SK-N-SH (cell line): ENCODE results near the gene TXNRD1. TPM values are rescaled to one million over a fixed set of nuclear protein-coding genes. Genes with fewer than 3 reads are reported as not detected.

Experiments
- CTCF ChIA-PET: fragments of 300-600, 350-600 bp; formaldehyde crosslinking; extraction: SDS; loops from one replicate; lab custom pipeline; 2021; lab: Yijun Ruan, JAX
- POLR2A ChIA-PET: fragments of 350-600 bp; sonication (Branson Sonifier 250); formaldehyde crosslinking; extraction: SDS; loops from one replicate; lab custom pipeline; 2020; ENCODE audit warnings: antibody characterized with exemption, inconsistent platforms; lab: Yijun Ruan, JAX
- DNase-seq: peaks from one replicate; pipeline ENCODE4 v3.0.0; 2012
- H2AFZ ChIP-seq: fragments of 200-600 bp; sonication (generic); 2 replicates; pipeline ENCODE4 v1.8.1; 2016; ENCODE audit warnings: antibody characterized with exemption, mild to moderate bottlenecking, low read depth
- H3F3A ChIP-seq: fragments of 200-600 bp; sonication (generic); replicated peaks from 2 replicates; pipeline ENCODE3; 2016; ENCODE audit warnings: antibody characterized with exemption, mild to moderate bottlenecking; ENCODE audit not compliant: insufficient read depth
- H3K27ac ChIP-seq, 2 experiments: fragments of 200-500 bp in 1 of 2; fragments of 200-600 bp in 1 of 2; sonication (Bioruptor generic) in 1 of 2; sonication (generic), shearing (Covaris generic) in 1 of 2; 2 replicates each; pipeline versions ENCODE4 v1.5.1 to v1.6.1; 2014 to 2016; ENCODE audit warnings: low read depth in 2 of 2, inconsistent platforms in 1 of 2, low read length in 1 of 2, mild to moderate bottlenecking in 1 of 2, mixed read lengths in 1 of 2
- H3K27me3 ChIP-seq: fragments of 200-600 bp; sonication (generic), shearing (Covaris generic); 2 replicates; pipeline ENCODE4 v1.6.1; 2016; ENCODE audit warnings: mixed run types; ENCODE audit not compliant: insufficient read depth
- H3K36me3 ChIP-seq, 2 experiments: fragments of 200-500 bp in 1 of 2; fragments of 200-600 bp in 1 of 2; sonication (Bioruptor generic) in 1 of 2; sonication (generic) in 1 of 2; replicated peaks in 1 of 2; 2 replicates each; pipeline versions ENCODE3 to v1.5.1; 2014 to 2016; ENCODE audit warnings: low read length in 1 of 2, mild to moderate bottlenecking in 1 of 2; ENCODE audit not compliant: insufficient read depth in 2 of 2, control insufficient read depth in 1 of 2
- H3K4me1 ChIP-seq, 2 experiments: fragments of 200-500 bp in 1 of 2; fragments of 200-600 bp in 1 of 2; sonication (Bioruptor generic) in 1 of 2; sonication (generic), shearing (Covaris generic) in 1 of 2; 2 replicates each; pipeline versions ENCODE4 v1.5.1 to v1.6.1; 2014 to 2016; ENCODE audit warnings: low read depth in 1 of 2, low read length in 1 of 2, mixed run types in 1 of 2; ENCODE audit not compliant: insufficient read depth in 2 of 2, control insufficient read depth in 1 of 2
- H3K4me2 ChIP-seq: fragments of 200-600 bp; sonication (generic), shearing (Covaris generic); 2 replicates; pipeline ENCODE4 v1.6.1; 2017; ENCODE audit warnings: mixed run types
- H3K4me3 ChIP-seq, 2 experiments: fragments of 200-500 bp in 1 of 2; fragments of 200-600 bp in 1 of 2; sonication (Bioruptor generic) in 1 of 2; sonication (generic), shearing (Covaris generic) in 1 of 2; 2 replicates each; pipeline versions ENCODE4 v1.5.1 to v1.8.1; 2014 to 2016; ENCODE audit warnings: low read depth in 2 of 2, inconsistent platforms in 1 of 2, low read length in 1 of 2, mild to moderate bottlenecking in 1 of 2, mixed read lengths in 1 of 2, moderate library complexity in 1 of 2
- H3K79me2 ChIP-seq: fragments of 200-600 bp; sonication (generic); 2 replicates; pipeline ENCODE4 v1.8.1; 2017; ENCODE audit warnings: mild to moderate bottlenecking; ENCODE audit not compliant: insufficient read depth
- H3K9ac ChIP-seq: fragments of 200-600 bp; sonication (generic); 2 replicates; pipeline ENCODE4 v1.6.1; 2017; ENCODE audit warnings: mixed run types
- H3K9me2 ChIP-seq: fragments of 200-600 bp; sonication (generic); 2 replicates; pipeline ENCODE4 v1.6.1; 2017; ENCODE audit warnings: mixed run types
- H3K9me3 ChIP-seq: fragments of 200-600 bp; sonication (generic); 2 replicates; pipeline ENCODE4 v1.6.1; 2017; ENCODE audit warnings: mixed run types, mild to moderate bottlenecking, moderate library complexity
- H4K20me1 ChIP-seq: fragments of 200-600 bp; sonication (generic); 2 replicates; pipeline ENCODE4 v1.6.1; 2017; ENCODE audit warnings: mild to moderate bottlenecking, mixed run types; ENCODE audit not compliant: insufficient read depth
- CHD2 ChIP-seq: fragments of 150-350 bp; IDR thresholded peaks from 2 replicates; pipeline ENCODE4 v1.6.1; 2018; ENCODE audit warnings: low read length; ENCODE audit not compliant: partially characterized antibody
- IRF3 ChIP-seq: fragments of 150-350 bp; IDR thresholded peaks from 2 replicates; pipeline ENCODE4 v1.6.1; 2016; ENCODE audit warnings: mild to moderate bottlenecking, low read depth, low read length
- NRF1 ChIP-seq: IDR thresholded peaks from 2 replicates; pipeline ENCODE4 v1.6.1; 2012; ENCODE audit warnings: low read depth, mild to moderate bottlenecking, low read length
- POLR2AphosphoS5 ChIP-seq: IDR thresholded peaks from 2 replicates; pipeline ENCODE4 v1.6.1; 2012; ENCODE audit warnings: low read depth, low read length
- REST ChIP-seq: IDR thresholded peaks from 2 replicates; pipeline ENCODE4 v1.6.1; 2012; ENCODE audit warnings: mild to moderate bottlenecking, low read depth, low read length, moderate library complexity
- SMC3 ChIP-seq: IDR thresholded peaks from 2 replicates; pipeline ENCODE4 v1.6.1; 2012; ENCODE audit warnings: low read depth, low read length, improper control_type of control experiment
- TEAD4 ChIP-seq: IDR thresholded peaks from 2 replicates; pipeline ENCODE4 v1.4.0; 2012; ENCODE audit warnings: mild to moderate bottlenecking, borderline replicate concordance; ENCODE audit not compliant: insufficient read depth
- WGBS: methylation state at CpG from one replicate; pipeline ENCODE4 v1.1.6; 2017; ENCODE audit warnings: low lambda C conversion rate; 5-methylcytosine and 5-hydroxymethylcytosine counted together
- polyA plus RNA-seq, 3 experiments: library from polyadenylated mRNA; depleted of rRNA; stranded (reverse); fragments of >200 nt; gene quantifications; 2 replicates each; pipeline ENCODE4 v1.2.3, GENCODE V29; 2012

Gene TXNRD1
- polyA plus RNA-seq, 1 of the 3 experiments (the other 2 are of a cell fraction), result 143 TPM

GRCh38 chr12:104249898-104250297, 34.3 kb downstream of the TXNRD1 start:
- H3K9me3 ChIP-seq, result no peaks in the 10 kb centered on the region
- no peak overlapping the region for H3K4me3 ChIP-seq
- H3K4me2 ChIP-seq, result no peak overlapping the region
- no peaks in the 10 kb centered on the region for H3K36me3 ChIP-seq
- H3F3A ChIP-seq, result peaks cover 3% of the 10 kb centered on the region
- no peak for DNase-seq
- H4K20me1 ChIP-seq, result no peaks in the 10 kb centered on the region
- H2AFZ ChIP-seq, result no peak overlapping the region
- ChIA-PET POLR2A (no interaction called here), CTCF (interaction anchor here (0.6 kb wide), 1 partner anchor 132 kb away, joined by 3 read pairs; no protein-coding TSS in a partner anchor)
- H3K79me2 ChIP-seq, result no peaks in the 10 kb centered on the region
- H3K27ac ChIP-seq, result no peak overlapping the region
- H3K4me1 ChIP-seq, result peaks cover 0 to 5% of the 10 kb centered on the region in 2 experiments; a peak in 1 of 4 replicates
- WGBS, result 84% methylated on average over 4 of the region's 4 CpGs
- no peaks in the 10 kb centered on the region for H3K27me3 ChIP-seq
- H3K9ac ChIP-seq, result no peak overlapping the region
- TF ChIP-seq NRF1 (no peak), TEAD4 (no peak)
- no peaks in the 10 kb centered on the region for H3K9me2 ChIP-seq

- Histone ChIP-seq H3K4me1 (peaks cover 0 to 5% of the 10 kb centered on the region in 2 experiments; a peak in 1 of 4 replicates), H2AFZ (no peak overlapping the region), H3K4me2 (no peak overlapping the region), H3K9me3 (no peaks in the 10 kb centered on the region), H3K36me3 (no peaks in the 10 kb centered on the region), H3K9ac (no peak overlapping the region), H3K27me3 (no peaks in the 10 kb centered on the region), H3K27ac (no peak overlapping the region), H3K4me3 (no peak overlapping the region), H3K79me2 (no peaks in the 10 kb centered on the region), H3F3A (peaks cover 3% of the 10 kb centered on the region), H3K9me2 (no peaks in the 10 kb centered on the region), H4K20me1 (no peaks in the 10 kb centered on the region)
- DNase-seq, result no peak
- TF ChIP-seq SMC3 (no peak), REST (no peak), IRF3 (no peak), POLR2AphosphoS5 (no peak), CHD2 (no peak), TEAD4 (no peak)
- POLR2A ChIA-PET, result no interaction called here
- CTCF ChIA-PET, result no interaction called here
- WGBS, result 78% methylated on average over 2 of the region's 2 CpGs
Measured at GRCh38 chr12:104250366-104251125, 35.0 kb downstream of the TXNRD1 start.
